ENCODE data around the gene CT47A1.

DNA sequence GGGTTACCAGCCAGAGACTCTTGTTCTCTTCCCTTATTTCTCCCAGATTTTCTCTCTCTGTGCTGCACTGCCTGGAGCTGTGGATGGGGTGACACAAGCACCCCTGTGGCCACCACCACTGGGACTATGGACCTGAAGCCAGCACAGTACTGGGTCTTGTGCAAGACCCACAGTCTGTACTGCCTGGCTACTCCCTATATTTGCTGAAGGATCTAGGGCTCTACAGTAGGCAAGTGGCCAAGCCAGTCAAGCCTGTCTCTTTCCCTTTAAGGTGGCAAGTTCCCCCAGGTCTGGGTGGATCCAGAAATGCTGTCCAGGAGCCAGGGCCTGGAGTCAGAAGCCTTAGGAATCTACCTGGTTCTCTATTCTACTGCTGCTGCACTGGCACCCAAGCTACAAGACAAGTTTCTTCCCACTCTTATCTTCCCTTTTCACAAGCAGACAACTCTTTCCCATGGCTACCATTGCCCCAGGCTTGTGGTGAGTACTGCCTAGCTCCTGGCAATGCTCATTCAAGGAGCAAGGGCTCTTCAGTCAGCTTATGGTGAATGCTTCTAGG is 28.4 kb upstream of the CT47A1 start:
- TF ChIP-seq EP300 (IDR thresholded peaks at IDR 0.05): no peak
- TF ChIP-seq POLR2A (IDR thresholded peaks at IDR 0.05): no peak

Data from suprapubic skin (tissue), 2 donors.